DMS79 treated with DMSO at 0.1 percent for 48 hours (cell line): ENCODE data around the gene RELT.
A peak's percentile ranks its signal among the peaks of the same experiment; 100 is the strongest.

Experiments used
- DNase-seq: peaks from one replicate; lab custom pipeline; 2025; lab: John Stamatoyannopoulos, UW

RELT gene

GRCh38 chr11:73376803-73377629 is 817 bp downstream of the RELT start:
- DNase-seq: peak; percentile 29

- no peak for DNase-seq
Measured at GRCh38 chr11:73379189-73379880, 3.1 kb downstream of the RELT start.

- no peak for DNase-seq
Measured at GRCh38 chr11:73380331-73380730, 4.1 kb downstream of the RELT start.

- no peak for DNase-seq
Measured at GRCh38 chr11:73380897-73381410, 4.8 kb downstream of the RELT start.

- DNase-seq: no peak
Measured at GRCh38 chr11:73381589-73381988, 5.4 kb downstream of the RELT start.

- no peak for DNase-seq
Measured at GRCh38 chr11:73382183-73382582, 6.0 kb downstream of the RELT start.

- DNase-seq: no peak
Measured at GRCh38 chr11:73382747-73383146, 6.5 kb downstream of the RELT start.

GRCh38 chr11:73383249-73384124 is 7.3 kb downstream of the RELT start:
- no peak for DNase-seq

GRCh38 chr11:73384125-73384441 is 7.9 kb downstream of the RELT start:
- no peak for DNase-seq

- no peak for DNase-seq
Measured at GRCh38 chr11:73384531-73384871, 8.3 kb downstream of the RELT start.

GRCh38 chr11:73384872-73385689 is 8.9 kb downstream of the RELT start:
- no peak for DNase-seq

- DNase-seq: no peak
Measured at GRCh38 chr11:73386016-73386415, 9.8 kb downstream of the RELT start.

GRCh38 chr11:73386546-73386945 is 10.3 kb downstream of the RELT start:
- DNase-seq: no peak

- no peak for DNase-seq
Measured at GRCh38 chr11:73387594-73388264, 11.5 kb downstream of the RELT start.

GRCh38 chr11:73388265-73389133 is 12.3 kb downstream of the RELT start:
- no peak for DNase-seq

- no peak for DNase-seq
Measured at GRCh38 chr11:73389134-73389525, 12.9 kb downstream of the RELT start.

GRCh38 chr11:73389916-73390315 is 13.7 kb downstream of the RELT start:
- no peak for DNase-seq

GRCh38 chr11:73390601-73391565 is 14.7 kb downstream of the RELT start:
- no peak for DNase-seq

- no peak for DNase-seq
Measured at GRCh38 chr11:73391665-73392064, 15.5 kb downstream of the RELT start.
